Endothelial cell of umbilical vein (primary cell): Measurements from ENCODE around the gene EZR. TPM values are rescaled to one million over a fixed set of nuclear protein-coding genes. Genes with fewer than 3 reads are reported as not detected.

ENCODE experiments used
- BruUV-seq: library from RNA; stranded (reverse); fragments of 400-500 nt; replicated peaks from 2 replicates; lab custom pipeline; 2021; lab: Mats Ljungman, UMichigan
- CTCF ChIA-PET: fragments of 300-600, 350-600 bp; sonication (Branson Sonifier 250); formaldehyde crosslinking; loops from one replicate; lab custom pipeline; 2021; ENCODE audit warnings: antibody characterized with exemption, inconsistent platforms; lab: Charles Lee
- POLR2A ChIA-PET: fragments of 300-600, 350-600 bp; sonication (Branson Sonifier 250); formaldehyde crosslinking; loops from one replicate; lab custom pipeline; 2021; ENCODE audit warnings: antibody characterized with exemption, inconsistent platforms; lab: Charles Lee
- DNase-seq: peaks from one replicate; pipeline ENCODE4 v3.0.0-alpha.2; 2011; ENCODE audit warnings: low read depth, low spot score
- FAIRE-seq: peaks from 2 replicates; lab custom pipeline; 2011; peaks lifted over from hg19 to GRCh38; lab: Jason Lieb, UNC
- H2AFZ ChIP-seq: 2 replicates; pipeline ENCODE4 v1.6.0; 2012; ENCODE audit warnings: low read depth, low read length, control low read depth, inconsistent platforms
- H3K27ac ChIP-seq: 2 replicates; pipeline ENCODE4 v1.5.1; 2011; ENCODE audit warnings: low read depth, mild to moderate bottlenecking, control low read depth, low read length, moderate library complexity; ENCODE audit not compliant: insufficient read depth
- H3K27me3 ChIP-seq, 2 experiments: 2 replicates each; pipeline versions ENCODE4 v1.6.0 to v1.6.1; 2011; ENCODE audit warnings: low read length in 2 of 2, mixed read lengths in 1 of 2; ENCODE audit not compliant: control insufficient read depth in 2 of 2, insufficient read depth in 2 of 2
- H3K36me3 ChIP-seq, 2 experiments: 2 replicates in 1 of 2; 3 replicates in 1 of 2; pipeline ENCODE4 v1.5.1; 2011; ENCODE audit warnings: low read length in 2 of 2, mild to moderate bottlenecking in 1 of 2, moderate library complexity in 1 of 2; ENCODE audit not compliant: control insufficient read depth in 2 of 2, insufficient read depth in 2 of 2; ENCODE audit errors: extremely low read depth in 1 of 2
- H3K4me1 ChIP-seq: 3 replicates; pipeline ENCODE4 v1.5.1; 2011; ENCODE audit warnings: mild to moderate bottlenecking, low read length; ENCODE audit not compliant: control insufficient read depth, insufficient read depth; ENCODE audit errors: extremely low read depth
- H3K4me2 ChIP-seq: 2 replicates; pipeline ENCODE4 v1.6.1; 2011; ENCODE audit warnings: low read length, control low read depth, mixed read lengths; ENCODE audit not compliant: insufficient read depth
- H3K4me3 ChIP-seq, 3 experiments: fragments of 200-600 bp in 1 of 3; sonication (generic), shearing (Covaris generic) in 1 of 3; replicated peaks in 1 of 3; 2 replicates each; pipeline ENCODE4 v1.5.1; 2011 to 2016; ENCODE audit warnings: control low read depth in 3 of 3, low read length in 3 of 3, mild to moderate bottlenecking in 2 of 3, inconsistent platforms in 1 of 3, low read depth in 1 of 3, moderate library complexity in 1 of 3; ENCODE audit not compliant: insufficient read depth in 1 of 3
- H3K79me2 ChIP-seq: 2 replicates; pipeline ENCODE4 v1.6.0; 2012; ENCODE audit warnings: low read length, inconsistent platforms; ENCODE audit not compliant: control insufficient read depth, insufficient read depth
- H3K9ac ChIP-seq: replicated peaks from 2 replicates; pipeline ENCODE3; 2011; ENCODE audit warnings: low read length, control low read depth; ENCODE audit not compliant: insufficient read depth; ENCODE audit errors: extremely low read depth
- H3K9me1 ChIP-seq: replicated peaks from 3 replicates; pipeline ENCODE4 v1.6.0; 2011; ENCODE audit warnings: mild to moderate bottlenecking, low read length; ENCODE audit not compliant: control insufficient read depth, insufficient read depth; ENCODE audit errors: extremely low read depth
- H3K9me3 ChIP-seq: replicated peaks from 2 replicates; pipeline ENCODE4 v1.5.1; 2012; ENCODE audit warnings: low read length, inconsistent platforms; ENCODE audit not compliant: control insufficient read depth, insufficient read depth
- H4K20me1 ChIP-seq: replicated peaks from 2 replicates; pipeline ENCODE3; 2011; ENCODE audit warnings: mild to moderate bottlenecking, low read length; ENCODE audit not compliant: control insufficient read depth, insufficient read depth; ENCODE audit errors: extremely low read depth
- EZH2 ChIP-seq: IDR thresholded peaks from 2 replicates; pipeline ENCODE4 v1.6.1; 2012; ENCODE audit warnings: borderline replicate concordance, low read depth, mild to moderate bottlenecking, moderate library complexity, low read length, inconsistent platforms; ENCODE audit not compliant: severe bottlenecking
- FOS ChIP-seq: IDR thresholded peaks from 2 replicates; pipeline ENCODE4 v1.6.1; 2011; ENCODE audit warnings: mild to moderate bottlenecking, low read length, moderate library complexity, borderline replicate concordance; ENCODE audit not compliant: insufficient read depth
- GATA2 ChIP-seq: IDR thresholded peaks from 2 replicates; pipeline ENCODE4 v1.7.0; 2011; ENCODE audit warnings: low read depth, mild to moderate bottlenecking, moderate library complexity, mixed read lengths, low read length; ENCODE audit not compliant: insufficient read length, insufficient read depth
- JUN ChIP-seq: IDR thresholded peaks from 2 replicates; pipeline ENCODE4 v1.6.1; 2011; ENCODE audit warnings: borderline replicate concordance, low read depth; ENCODE audit not compliant: insufficient read length, insufficient read depth
- MYC ChIP-seq: IDR thresholded peaks from one replicate; pipeline ENCODE4 v1.6.1; 2011; ENCODE audit warnings: mild to moderate bottlenecking, low read depth, low read length
- POLR2A ChIP-seq: IDR thresholded peaks from 2 replicates; pipeline ENCODE4 v1.6.1; 2012; ENCODE audit warnings: low read depth, mild to moderate bottlenecking, control low read depth, low read length
- POLR2AphosphoS5 ChIP-seq: IDR thresholded peaks from 2 replicates; pipeline ENCODE4 v1.6.1; 2012; ENCODE audit warnings: low read depth, mild to moderate bottlenecking, control low read depth, low read length, moderate library complexity; ENCODE audit not compliant: insufficient read depth
- dilution Hi-C: fragments of 300-500 bp; cut with MboI; formaldehyde crosslinking; loops from one replicate; pipeline ENCODE4 v1.15.0; 2019; ENCODE audit warnings: low sequenced_read_pairs; ENCODE audit not compliant: extremely low pct_ligation_motif_present
- intact Hi-C: fragments of 100-400 bp; cut with micrococcal nuclease; formaldehyde crosslinking; loops from one replicate; pipeline ENCODE4 v1.10.0; 2022
- polyA plus RNA-seq, 4 experiments: library from polyadenylated mRNA; depleted of rRNA in 3 of 4; stranded (reverse) in 3 of 4; unstranded in 1 of 4; fragments of >200 nt; gene quantifications; 2 replicates each; pipeline versions ENCODE4 v1.2.1 to v1.2.3, GENCODE V29; 2011 to 2012; ENCODE audit warnings: missing spikeins in 1 of 4
- total RNA-seq: library from RNA; stranded (reverse); gene quantifications from 2 replicates; pipeline ENCODE4 v1.2.3, GENCODE V29; 2021
- TF ChIP-seq, protein P1 (sequence below), 2 donors: IDR thresholded peaks; 1 replicate in 1 of 2; 2 replicates in 1 of 2; pipeline ENCODE4 v1.5.1; 2011; ENCODE audit warnings: low read length in 2 of 2, mild to moderate bottlenecking in 2 of 2, moderate library complexity in 2 of 2, control low read depth in 1 of 2, inconsistent platforms in 1 of 2, low read depth in 1 of 2; ENCODE audit not compliant: insufficient read depth in 1 of 2; ENCODE audit errors: extremely low read depth in 1 of 2
- TF ChIP-seq, protein P2 (sequence below): IDR thresholded peaks from 2 replicates; pipeline ENCODE4 v1.6.1; 2011; ENCODE audit not compliant: insufficient read depth, insufficient read length

The EZR gene
- total and polyA plus RNA-seq, 2 donors (not counting 3 experiments of a cell fraction or from before 2014, with no cell fraction given), result 58.5 to 108 TPM

DNA sequence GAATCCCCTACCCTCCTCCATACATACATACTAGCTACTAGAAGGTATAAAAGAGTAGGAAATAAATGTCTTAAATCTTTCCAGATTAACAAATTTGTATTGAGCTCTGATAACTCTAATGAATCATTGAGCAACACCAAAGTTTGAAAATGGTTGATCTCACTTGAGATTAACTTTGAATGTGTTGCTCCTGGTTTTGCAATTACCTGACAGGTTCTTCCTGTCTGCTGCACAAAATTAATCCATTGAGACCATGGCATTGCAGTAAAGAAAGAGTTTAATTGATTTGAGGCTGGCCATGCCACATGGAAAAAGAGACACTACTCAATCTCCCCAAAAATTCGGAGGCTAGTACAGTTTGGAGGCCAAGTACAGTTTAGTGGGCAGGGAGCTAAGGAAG lies 21.3 kb upstream of the EZR start:
- CTCF ChIA-PET, result interaction anchor here (0.9 to 1.3 kb wide), 2 partner anchors 15 to 98 kb away, joined by 3 to 4 read pairs; no protein-coding TSS in a partner anchor
- dilution Hi-C loops, result no loop called here

More for the DNA sequence above, 21.3 kb upstream of the EZR start:
- POLR2A ChIA-PET, result no interaction called here
- H3K36me3 ChIP-seq, result no peaks in the 10 kb centered on the region
- intact Hi-C loops, result no loop called here
- H4K20me1 ChIP-seq, result no peaks in the 10 kb centered on the region
- TF ChIP-seq FOS, result no peak
- TF ChIP-seq POLR2A, result no peak
- TF ChIP-seq, protein P1, sequence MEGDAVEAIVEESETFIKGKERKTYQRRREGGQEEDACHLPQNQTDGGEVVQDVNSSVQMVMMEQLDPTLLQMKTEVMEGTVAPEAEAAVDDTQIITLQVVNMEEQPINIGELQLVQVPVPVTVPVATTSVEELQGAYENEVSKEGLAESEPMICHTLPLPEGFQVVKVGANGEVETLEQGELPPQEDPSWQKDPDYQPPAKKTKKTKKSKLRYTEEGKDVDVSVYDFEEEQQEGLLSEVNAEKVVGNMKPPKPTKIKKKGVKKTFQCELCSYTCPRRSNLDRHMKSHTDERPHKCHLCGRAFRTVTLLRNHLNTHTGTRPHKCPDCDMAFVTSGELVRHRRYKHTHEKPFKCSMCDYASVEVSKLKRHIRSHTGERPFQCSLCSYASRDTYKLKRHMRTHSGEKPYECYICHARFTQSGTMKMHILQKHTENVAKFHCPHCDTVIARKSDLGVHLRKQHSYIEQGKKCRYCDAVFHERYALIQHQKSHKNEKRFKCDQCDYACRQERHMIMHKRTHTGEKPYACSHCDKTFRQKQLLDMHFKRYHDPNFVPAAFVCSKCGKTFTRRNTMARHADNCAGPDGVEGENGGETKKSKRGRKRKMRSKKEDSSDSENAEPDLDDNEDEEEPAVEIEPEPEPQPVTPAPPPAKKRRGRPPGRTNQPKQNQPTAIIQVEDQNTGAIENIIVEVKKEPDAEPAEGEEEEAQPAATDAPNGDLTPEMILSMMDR (IDR thresholded peaks at IDR 0.05; ENCODE audit: extremely low read depth in 1 of 2, insufficient read depth in 1 of 2, low read depth in 1 of 2, low read length in 2 of 2), result no peak
- TF ChIP-seq, protein P2, sequence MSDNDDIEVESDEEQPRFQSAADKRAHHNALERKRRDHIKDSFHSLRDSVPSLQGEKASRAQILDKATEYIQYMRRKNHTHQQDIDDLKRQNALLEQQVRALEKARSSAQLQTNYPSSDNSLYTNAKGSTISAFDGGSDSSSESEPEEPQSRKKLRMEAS, result no peak
- TF ChIP-seq EZH2, result no peak
- TF ChIP-seq JUN, result no peak
- TF ChIP-seq GATA2, result no peak
- no peak for TF ChIP-seq MYC
- no peak for TF ChIP-seq POLR2AphosphoS5
- H3K27me3 ChIP-seq, result no peaks in the 10 kb centered on the region
- no peak overlapping the region for H3K27ac ChIP-seq
- H3K9me1 ChIP-seq, result no peaks in the 10 kb centered on the region
- no peak overlapping the region for H3K9ac ChIP-seq
- DNase-seq, result no peak
- no peak overlapping the region for H3K4me2 ChIP-seq
- no peak overlapping the region for H3K4me3 ChIP-seq
- H2AFZ ChIP-seq, result no peak overlapping the region
- H3K9me3 ChIP-seq, result no peaks in the 10 kb centered on the region
- BruUV-seq, result no TSS peak
- H3K4me1 ChIP-seq, result no peaks in the 10 kb centered on the region
- no peaks in the 10 kb centered on the region for H3K79me2 ChIP-seq
- FAIRE-seq, result no peak
